ENCODE data around the gene ADAM22.

Gene ADAM22

DNA sequence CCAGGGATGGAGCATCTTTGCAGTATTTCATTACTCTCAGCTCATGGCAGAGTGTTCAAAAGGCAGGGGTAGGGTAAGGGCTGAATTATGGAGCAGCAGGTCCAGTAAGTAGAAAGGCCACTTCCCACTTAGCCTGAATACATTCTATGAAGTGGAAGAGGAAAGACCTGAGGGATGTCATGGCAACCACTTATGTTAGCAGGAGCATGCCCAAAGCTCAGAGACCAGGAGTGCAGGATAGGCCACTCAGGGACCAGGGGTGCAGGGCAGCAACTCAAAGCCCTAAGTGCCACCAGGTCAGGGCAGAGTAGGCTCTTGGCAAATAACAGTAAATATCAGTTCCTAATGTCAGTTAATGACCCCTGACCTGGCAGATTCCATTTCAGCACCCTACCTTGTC lies 282.2 kb downstream of the ADAM22 start:
- H3K27me3 ChIP-seq (ENCODE audit: insufficient read depth, low read depth) = no peaks in the 10 kb centered on the region
- peaks cover 5% of the 10 kb centered on the region; the same call in 1 of the 2 replicates for H3K36me3 ChIP-seq (ENCODE audit: insufficient read depth)
- no peak overlapping the region for H2AFZ ChIP-seq (ENCODE audit: low read depth)
- H3K4me1 ChIP-seq (ENCODE audit: low read depth, poor library complexity, severe bottlenecking) = peaks cover 48% of the 10 kb centered on the region
- TF ChIP-seq, protein P1, sequence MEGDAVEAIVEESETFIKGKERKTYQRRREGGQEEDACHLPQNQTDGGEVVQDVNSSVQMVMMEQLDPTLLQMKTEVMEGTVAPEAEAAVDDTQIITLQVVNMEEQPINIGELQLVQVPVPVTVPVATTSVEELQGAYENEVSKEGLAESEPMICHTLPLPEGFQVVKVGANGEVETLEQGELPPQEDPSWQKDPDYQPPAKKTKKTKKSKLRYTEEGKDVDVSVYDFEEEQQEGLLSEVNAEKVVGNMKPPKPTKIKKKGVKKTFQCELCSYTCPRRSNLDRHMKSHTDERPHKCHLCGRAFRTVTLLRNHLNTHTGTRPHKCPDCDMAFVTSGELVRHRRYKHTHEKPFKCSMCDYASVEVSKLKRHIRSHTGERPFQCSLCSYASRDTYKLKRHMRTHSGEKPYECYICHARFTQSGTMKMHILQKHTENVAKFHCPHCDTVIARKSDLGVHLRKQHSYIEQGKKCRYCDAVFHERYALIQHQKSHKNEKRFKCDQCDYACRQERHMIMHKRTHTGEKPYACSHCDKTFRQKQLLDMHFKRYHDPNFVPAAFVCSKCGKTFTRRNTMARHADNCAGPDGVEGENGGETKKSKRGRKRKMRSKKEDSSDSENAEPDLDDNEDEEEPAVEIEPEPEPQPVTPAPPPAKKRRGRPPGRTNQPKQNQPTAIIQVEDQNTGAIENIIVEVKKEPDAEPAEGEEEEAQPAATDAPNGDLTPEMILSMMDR (conservative IDR thresholded peaks at IDR 0.05; ENCODE audit: low read depth, low read length) = no peak
- H3K79me2 ChIP-seq (ENCODE audit: insufficient read depth, low read depth) = peaks cover 27% of the 10 kb centered on the region
- no peaks in the 10 kb centered on the region for H4K20me1 ChIP-seq (ENCODE audit: insufficient read depth)
- no peak overlapping the region for H3K9ac ChIP-seq
- H3K4me3 ChIP-seq (IDR thresholded peaks at IDR 0.05; ENCODE audit: insufficient read depth, low read depth, low read length) = no peak overlapping the region
- peak overlapping the region; percentile 97 for H3K4me2 ChIP-seq
- no peak overlapping the region for H3K27ac ChIP-seq

DNA sequence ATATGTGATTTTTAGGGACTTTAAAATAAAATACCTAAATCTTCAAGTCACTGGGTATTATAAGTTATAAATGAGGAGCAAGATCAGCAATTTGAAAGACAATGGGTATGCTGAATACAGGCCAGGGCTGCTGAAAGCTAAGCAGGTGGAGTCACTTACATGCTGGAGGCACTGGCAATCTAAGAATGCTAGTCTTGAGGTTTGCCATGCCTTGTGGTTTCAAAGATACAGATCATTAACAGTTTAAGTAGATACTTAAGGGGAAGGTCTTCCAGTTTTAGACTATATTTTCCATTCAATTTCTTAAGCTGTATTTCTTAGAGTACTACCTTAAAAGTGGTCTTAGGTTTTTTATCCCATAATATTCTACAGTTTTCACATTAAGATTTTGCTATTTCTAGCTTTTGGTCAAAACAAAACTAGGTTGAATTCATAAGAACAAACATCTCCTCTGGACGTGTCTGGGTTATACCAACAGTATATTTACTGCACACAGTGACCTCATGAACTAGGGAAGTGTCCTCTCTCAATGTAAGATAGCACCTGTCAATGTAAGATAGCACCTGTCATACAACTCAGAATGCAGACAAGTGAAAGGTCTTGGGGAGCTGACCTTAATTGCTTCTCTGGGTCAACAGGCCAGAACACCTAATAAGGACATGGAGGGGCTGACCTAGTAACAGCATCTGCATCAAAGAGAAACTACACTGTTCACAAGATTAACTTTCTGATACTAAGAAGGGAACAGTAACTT lies 283.8 kb downstream of the ADAM22 start:
- H3K9ac ChIP-seq = peak overlapping the region; percentile 91; the same call in 1 of the 2 replicates
- H3K4me1 ChIP-seq (ENCODE audit: low read depth, poor library complexity, severe bottlenecking) = peaks cover 48% of the 10 kb centered on the region
- peaks cover 27% of the 10 kb centered on the region for H3K79me2 ChIP-seq (ENCODE audit: insufficient read depth, low read depth)
- no peaks in the 10 kb centered on the region for H4K20me1 ChIP-seq (ENCODE audit: insufficient read depth)
- peak overlapping the region; percentile 97 for H3K4me2 ChIP-seq
- no peak overlapping the region for H3K4me3 ChIP-seq (IDR thresholded peaks at IDR 0.05; ENCODE audit: insufficient read depth, low read depth, low read length)
- peak overlapping the region; percentile 86 for H3K27ac ChIP-seq
- peaks cover 5% of the 10 kb centered on the region; the same call in 1 of the 2 replicates for H3K36me3 ChIP-seq (ENCODE audit: insufficient read depth)
- no peak overlapping the region for H2AFZ ChIP-seq (ENCODE audit: low read depth)
- H3K27me3 ChIP-seq (ENCODE audit: insufficient read depth, low read depth) = no peaks in the 10 kb centered on the region
- TF ChIP-seq, protein P1 (conservative IDR thresholded peaks at IDR 0.05; ENCODE audit: low read depth, low read length) = no peak

DNA sequence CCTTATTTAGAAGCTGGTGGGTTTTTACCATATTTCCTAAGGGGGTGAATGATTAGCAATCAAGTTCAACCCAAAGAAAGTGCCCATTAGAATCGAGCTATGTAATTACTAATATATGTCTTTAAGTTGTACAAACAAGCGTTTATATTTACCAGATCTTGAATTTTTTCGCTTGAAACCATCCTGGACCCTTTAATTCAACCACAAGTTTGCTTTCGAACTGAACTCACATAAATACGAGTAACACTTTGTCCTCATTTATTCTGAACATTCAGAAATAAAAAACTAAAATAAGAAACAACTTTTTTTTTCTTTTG lies 284.3 kb downstream of the ADAM22 start:
- TF ChIP-seq, protein P1 (conservative IDR thresholded peaks at IDR 0.05; ENCODE audit: low read depth, low read length) = no peak; the same call in 1 of the 2 replicates
- Histone ChIP-seq H3K9ac (peak overlapping the region; percentile 91), H2AFZ (ENCODE audit: low read depth) (peak overlapping the region; percentile 38; the same call in 1 of the 2 replicates), H3K36me3 (ENCODE audit: insufficient read depth) (peaks cover 5% of the 10 kb centered on the region; the same call in 1 of the 2 replicates), H3K4me3 (IDR thresholded peaks at IDR 0.05; ENCODE audit: insufficient read depth, low read depth, low read length) (peak overlapping the region; percentile 72), H3K27me3 (ENCODE audit: insufficient read depth, low read depth) (no peaks in the 10 kb centered on the region), H3K79me2 (ENCODE audit: insufficient read depth, low read depth) (peaks cover 27% of the 10 kb centered on the region), H3K27ac (peak overlapping the region; percentile 86), H3K4me1 (ENCODE audit: low read depth, poor library complexity, severe bottlenecking) (peaks cover 48% of the 10 kb centered on the region), H4K20me1 (ENCODE audit: insufficient read depth) (no peaks in the 10 kb centered on the region), H3K4me2 (peak overlapping the region; percentile 97)

DNA sequence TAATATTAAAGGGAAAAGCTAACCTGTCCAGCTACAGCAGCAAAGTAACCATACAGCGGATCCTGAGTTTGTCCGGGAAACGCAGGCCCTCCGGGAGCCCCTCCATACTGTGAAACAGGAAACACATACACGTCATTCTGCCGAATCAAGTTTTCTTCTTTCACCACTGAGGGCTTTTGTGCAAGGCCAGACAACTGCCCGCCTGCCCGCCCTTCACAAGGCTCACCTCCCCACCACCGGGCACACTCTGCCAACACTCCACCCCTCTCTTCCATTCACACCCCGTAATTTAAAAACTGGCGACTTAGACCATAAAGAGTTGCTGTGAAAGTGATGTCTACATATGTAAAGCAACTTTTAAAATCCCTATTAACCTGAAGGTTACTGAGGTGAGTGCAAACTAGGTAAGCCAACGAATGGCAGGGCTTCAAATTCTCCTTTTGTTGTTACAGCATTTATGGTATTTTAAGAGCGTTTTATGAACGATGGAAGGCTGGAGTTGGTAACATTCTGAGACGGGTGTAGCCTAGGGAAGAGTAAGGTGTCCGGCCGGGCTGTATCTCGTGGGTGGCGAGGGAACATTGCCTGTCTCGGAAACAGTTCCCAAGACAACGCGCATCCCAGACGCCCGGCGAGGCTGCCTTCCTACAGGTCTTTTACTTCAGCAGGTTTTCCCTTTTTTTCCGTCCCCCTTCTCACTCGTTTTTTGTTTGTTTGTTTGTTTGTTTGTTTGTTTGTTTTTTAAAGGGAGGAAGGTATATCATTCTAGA lies 285.0 kb downstream of the ADAM22 start:
- no peaks in the 10 kb centered on the region for H3K27me3 ChIP-seq (ENCODE audit: insufficient read depth, low read depth)
- TF ChIP-seq, protein P1 (conservative IDR thresholded peaks at IDR 0.05; ENCODE audit: low read depth, low read length) = no peak; the same call in 1 of the 2 replicates
- peak overlapping the region; percentile 72 for H3K4me3 ChIP-seq (IDR thresholded peaks at IDR 0.05; ENCODE audit: insufficient read depth, low read depth, low read length)
- no peaks in the 10 kb centered on the region for H4K20me1 ChIP-seq (ENCODE audit: insufficient read depth)
- peak overlapping the region; percentile 86 for H3K27ac ChIP-seq
- peak overlapping the region; percentile 91 for H3K9ac ChIP-seq
- peaks cover 48% of the 10 kb centered on the region for H3K4me1 ChIP-seq (ENCODE audit: low read depth, poor library complexity, severe bottlenecking)
- H3K36me3 ChIP-seq (ENCODE audit: insufficient read depth) = peaks cover 5% of the 10 kb centered on the region; the same call in 1 of the 2 replicates
- peak overlapping the region; percentile 97 for H3K4me2 ChIP-seq
- H3K79me2 ChIP-seq (ENCODE audit: insufficient read depth, low read depth) = peaks cover 27% of the 10 kb centered on the region
- H2AFZ ChIP-seq (ENCODE audit: low read depth) = peak overlapping the region; percentile 38; the same call in 1 of the 2 replicates
